Middle frontal gyrus (tissue), 1 donor: ENCODE data around the gene EXD3.
"Not testable (repeated sequence)": the region's sequence is repeated elsewhere in the genome, so short reads cannot be mapped to it uniquely, and the experiment has no call there.

Source experiments
- DNase-seq: peaks from one replicate; pipeline ENCODE4 v3.0.0-alpha.2; 2015; ENCODE audit warnings: low spot score; ENCODE audit errors: extremely low spot score

The EXD3 gene

DNA sequence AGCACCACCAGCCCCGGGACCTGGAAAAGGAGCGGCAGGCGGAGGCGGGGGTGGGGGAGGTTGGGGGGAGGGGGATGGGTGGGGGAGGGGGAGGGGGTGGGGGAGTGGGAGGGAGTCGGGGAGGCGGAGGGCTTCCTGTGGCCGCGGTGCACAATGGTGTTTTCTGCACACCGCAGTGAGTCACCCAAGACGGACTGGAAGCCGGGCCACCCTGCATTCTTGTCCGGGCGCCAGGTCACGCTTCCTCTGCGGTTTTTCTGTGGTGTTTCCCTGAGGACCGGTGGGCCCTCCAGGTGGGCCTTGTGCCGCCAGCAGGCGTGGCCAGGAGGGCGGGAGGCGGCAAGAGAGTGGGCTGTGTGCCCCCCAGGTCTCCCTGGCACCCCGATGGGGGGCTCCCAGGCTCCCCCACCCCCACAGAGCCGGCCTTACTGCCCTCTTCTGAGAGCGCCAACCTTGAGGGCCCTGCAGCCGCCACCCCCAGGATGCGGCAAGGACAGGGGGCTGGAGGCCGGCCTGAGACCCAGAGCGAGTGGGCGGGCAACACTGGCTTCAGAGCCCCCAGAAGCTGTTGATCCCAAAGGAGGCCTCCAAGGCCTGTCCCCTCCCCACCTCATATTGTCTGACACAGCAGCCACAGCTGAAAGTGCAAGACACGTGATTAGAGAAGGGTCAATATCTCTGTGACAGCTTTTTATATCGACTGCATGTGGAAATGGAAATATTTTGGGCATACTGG, 11.1 kb downstream of the EXD3 start:
- no peak for DNase-seq

DNA sequence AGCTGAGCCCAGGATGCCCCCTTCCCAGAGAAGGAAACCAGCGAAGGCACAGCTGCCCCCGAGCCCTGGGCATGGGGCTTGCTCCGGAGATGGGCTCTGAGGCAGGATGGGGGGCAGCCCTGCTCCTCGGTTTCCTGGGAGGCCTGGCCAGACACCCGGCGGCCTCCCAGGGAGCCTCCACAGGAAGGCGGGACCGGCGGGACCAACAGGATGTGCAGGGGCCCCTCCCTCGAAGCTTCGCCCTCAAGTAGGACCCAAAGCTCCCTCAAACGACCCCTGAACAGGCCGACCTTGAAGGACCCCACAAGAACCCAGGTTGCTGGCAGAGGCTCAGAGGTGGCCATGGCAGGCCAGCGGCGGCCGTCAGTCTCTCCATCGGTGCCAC, 11.7 kb downstream of the EXD3 start:
- DNase-seq: no peak

DNA sequence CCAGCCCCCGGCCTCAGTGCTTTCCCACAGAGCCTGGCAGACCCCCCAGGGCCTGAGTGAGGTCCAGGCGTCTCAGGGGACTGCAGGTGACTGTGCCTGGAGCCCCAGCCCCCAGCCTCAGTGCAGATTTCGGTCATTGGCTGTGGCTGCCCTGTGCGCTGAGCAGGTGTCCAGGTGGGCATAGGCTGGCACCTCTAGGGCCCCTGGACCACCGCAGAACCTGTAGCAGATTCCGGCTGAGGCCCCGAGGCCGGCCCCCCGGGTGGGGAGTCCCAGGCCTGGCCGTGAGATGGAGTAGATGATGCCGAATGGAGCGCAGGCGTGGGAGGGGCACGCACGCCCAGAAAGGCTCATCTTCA, 12.1 kb downstream of the EXD3 start:
- DNase-seq: no peak

DNA sequence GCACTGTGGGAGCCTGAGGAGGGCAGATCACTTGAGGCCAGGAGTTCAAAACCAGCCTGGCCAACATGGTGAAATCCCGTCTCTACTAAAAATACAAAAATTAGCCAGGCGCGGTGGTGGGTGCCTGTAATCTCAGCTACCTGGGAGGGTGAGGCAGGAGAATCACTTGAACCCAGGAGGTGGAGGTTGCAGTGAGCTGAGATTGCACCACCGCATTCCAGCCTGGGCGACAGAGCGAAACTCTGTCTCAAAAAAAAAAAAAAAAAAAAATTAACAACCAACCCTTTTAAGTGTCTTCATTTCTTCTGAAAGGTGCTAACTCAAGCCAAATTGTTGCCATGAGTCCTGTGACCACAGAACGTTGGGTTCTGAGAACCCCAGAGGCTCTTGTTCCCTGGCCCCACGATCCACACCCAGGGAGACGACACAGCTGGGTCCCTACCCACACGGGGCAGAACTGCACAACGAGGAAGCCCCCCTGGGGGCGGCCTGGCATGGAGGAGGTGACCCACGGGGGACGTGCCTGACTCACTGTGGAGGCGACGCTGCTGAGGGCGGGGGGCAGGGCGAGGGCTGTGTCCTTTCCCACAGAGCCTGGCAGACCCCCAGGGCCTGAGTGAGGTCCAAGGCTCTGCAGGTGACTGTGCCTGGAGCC, 12.6 kb downstream of the EXD3 start:
- not testable (repeated sequence) for DNase-seq

DNA sequence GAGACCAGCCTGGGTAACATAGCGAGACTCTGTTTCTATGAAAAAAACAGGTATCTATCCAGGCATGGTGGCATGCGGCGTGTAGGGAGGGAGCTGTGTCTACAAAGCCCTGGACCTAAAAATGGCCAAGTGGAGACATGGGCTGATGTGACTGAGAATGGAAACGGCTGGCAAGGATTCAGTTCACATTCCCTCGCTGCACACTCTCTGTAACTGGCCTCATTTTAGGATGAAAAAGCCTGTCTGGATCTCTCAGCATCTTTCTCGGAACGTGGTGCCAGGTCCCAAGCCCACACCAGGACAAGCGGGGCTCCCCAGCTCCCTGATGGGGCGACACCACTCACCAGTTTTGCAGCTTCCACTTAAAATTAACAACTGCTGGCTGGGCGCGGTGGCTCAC, 13.4 kb downstream of the EXD3 start:
- DNase-seq: no peak

DNA sequence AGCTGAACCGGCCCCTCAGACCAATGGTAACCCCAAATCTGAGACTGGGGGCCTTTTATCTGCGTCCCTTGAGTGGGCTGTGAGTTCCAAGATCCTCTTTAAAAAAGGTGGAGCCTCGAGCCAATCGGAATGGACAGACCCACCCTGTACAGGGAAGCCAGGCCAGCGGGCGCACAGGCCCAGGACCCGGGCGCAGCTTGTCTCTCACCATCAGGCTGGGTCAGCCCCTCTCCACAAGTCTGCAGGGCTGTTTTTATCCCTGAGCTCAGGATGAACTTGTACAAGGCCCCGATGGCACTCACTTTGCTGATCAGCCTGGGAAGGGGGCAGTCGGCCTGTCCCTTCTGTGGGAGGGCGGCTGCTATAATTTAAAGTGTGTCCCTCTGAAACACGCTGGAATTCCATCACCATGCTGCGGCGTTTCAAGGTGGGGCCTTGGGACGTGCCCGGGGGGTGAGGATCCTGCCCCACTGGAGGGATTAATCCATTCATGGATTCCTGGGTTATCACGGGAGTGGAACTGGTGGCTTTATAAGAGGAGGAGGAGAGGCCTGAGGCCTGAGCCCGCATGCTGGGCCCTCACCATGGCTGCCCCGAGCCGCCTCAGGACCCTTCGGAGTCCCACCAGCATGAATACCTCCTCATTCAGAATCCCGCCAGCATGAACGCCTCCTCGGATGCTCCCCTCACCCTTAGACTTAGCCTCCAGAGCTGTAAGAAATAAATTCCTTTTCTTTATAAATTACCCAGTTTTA, 14.1 kb downstream of the EXD3 start:
- DNase-seq: no peak

DNA sequence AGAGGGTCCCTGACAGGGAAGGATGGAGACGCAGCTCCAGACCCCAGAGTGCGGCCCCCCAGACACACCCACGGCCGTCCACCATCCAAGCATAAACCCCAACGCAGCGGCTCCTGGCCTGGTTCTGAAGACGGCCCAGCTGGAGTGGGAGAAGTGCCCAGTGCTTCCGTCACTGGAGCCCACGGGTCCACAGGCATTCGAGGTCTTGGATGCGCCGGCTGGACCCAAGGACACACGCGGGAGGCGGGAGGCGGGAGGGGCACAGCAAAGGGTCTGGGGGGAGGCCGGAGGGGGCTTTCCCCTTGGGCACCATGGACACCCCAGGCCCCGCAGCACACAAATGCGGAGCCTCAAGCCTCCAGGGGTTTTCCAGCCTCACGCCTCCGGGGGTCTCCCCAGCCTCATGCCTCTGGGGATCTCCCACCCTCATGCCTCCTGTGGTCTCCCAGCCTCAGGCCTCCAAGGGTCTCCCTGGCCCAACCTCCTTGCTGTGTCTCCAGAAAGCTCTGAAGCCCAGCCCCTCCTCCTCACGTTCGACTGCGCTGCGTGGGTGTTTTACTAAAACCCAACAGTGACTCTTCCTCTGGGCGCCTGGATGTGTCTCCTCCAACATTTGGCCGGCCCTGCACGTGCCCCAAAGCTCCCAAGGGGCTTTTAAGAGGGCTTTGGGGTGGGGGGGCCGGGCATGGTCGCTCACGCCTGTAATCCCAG, 15.2 kb downstream of the EXD3 start:
- no peak for DNase-seq

DNA sequence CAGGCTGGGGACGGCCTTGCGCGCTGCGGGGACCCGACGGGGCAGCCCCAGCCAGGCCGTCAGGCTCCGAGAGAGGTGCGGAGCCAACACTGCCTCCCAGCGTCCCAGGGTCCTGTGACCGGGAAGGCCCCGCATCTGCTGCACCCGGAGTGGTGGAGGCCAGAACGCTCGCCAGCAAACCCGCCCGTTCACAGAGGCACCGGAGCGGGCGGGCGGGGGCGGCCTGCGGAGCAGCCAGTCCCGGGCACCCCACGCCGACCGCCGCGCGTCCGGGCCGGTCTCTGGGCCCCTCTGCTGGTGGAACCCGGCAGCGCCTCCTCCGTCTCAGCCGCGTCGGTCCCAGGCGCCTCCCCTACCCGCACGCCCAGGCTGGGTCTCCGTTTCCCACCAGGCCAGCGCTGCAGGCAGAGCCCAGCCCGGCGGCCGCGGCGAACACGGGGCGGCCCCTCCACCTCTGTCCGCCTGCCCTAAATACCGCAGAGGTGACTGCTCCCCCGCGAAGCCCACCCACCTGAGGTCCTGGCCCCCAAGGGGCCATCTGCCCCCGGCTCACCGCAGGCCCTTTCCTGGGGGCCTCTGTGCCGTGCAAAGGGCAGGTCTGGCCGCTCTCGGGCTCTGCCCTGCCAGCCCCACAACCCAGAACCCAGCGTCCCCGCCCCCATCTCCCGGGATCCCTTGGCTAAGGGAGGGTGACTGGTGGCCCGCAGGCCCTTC, 15.9 kb downstream of the EXD3 start:
- peak; percentile 13 for DNase-seq

DNA sequence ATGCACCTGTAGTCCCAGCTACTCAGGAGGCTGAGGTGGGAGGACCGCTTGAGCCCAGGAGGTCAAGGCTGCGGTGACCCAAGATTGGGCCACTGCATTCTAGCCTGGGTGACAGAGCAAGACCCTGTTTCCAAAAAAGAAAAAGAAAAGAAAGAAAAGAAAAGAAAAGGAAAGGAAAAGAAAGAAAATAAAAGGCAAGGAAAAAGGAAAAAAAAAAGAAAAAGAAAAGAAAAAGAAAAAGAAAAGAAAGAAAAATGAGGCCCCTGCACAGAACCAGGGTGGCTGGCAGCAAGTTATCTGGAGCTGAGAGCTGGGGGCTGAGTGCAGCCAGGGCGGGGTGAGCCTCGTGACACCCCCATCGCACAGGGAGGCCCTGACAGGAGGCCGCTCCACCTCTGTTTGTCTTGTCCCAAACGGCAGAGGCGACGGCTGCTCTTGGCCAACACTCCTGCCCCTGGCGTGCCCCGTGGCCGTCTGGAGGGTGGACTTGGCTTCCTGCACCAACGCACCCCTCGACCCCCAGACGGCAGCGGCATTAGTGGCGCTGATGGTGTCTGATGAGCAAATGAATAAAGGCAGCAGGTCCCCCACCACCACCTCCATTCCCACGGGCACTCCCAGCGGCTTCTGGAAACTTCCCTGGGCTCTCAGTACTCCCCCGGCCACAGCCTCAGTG, 16.7 kb downstream of the EXD3 start:
- DNase-seq: no peak

DNA sequence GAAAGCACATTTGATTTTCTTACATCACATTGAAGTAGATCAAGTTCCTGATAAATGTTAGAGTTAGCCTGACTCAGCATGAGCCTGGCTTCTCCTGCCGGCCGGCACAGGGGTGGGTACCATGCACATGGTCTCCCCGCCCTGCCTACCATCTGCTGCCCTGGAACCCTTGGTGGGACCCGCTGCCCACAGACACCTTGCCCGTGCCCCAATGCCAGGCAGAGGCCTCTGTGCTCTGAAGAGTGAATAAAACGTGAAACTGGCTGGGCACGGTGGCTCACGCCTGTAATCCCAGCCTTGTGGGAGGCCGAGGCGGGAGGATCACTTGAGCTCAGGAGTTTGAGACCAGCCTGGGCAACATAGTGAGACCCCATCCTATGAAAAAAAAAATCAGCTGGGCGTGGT, 17.3 kb downstream of the EXD3 start:
- DNase-seq: no peak

DNA sequence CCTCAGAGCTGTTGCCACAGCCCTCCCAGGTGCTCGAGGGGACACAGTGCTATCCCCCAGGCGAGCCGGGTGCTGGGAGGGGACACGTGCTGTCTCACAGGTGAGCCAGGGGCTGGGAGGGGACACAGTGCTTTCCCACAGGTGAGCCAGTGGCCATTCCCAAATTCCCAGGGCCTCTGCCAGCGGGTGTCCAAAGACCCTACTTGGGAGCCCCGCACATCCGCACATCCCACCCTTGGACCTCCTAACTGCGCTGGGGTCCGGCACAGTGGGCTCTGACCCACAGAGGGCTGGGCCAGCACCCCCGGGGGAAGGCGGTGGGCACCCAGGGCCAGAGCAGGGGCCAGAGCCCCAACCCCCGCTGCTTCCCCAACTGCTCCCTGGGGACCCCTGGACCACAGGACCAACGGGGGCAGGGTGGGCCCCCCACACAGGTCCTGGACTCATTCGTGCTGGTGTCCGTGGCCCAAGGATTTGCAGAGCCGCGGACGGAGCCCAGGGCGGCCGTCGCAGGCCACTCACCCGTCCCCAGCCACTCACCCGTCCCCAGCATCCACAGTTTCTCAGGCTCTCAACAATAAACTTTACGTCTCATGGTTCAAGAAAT, 17.9 kb downstream of the EXD3 start:
- DNase-seq: no peak

DNA sequence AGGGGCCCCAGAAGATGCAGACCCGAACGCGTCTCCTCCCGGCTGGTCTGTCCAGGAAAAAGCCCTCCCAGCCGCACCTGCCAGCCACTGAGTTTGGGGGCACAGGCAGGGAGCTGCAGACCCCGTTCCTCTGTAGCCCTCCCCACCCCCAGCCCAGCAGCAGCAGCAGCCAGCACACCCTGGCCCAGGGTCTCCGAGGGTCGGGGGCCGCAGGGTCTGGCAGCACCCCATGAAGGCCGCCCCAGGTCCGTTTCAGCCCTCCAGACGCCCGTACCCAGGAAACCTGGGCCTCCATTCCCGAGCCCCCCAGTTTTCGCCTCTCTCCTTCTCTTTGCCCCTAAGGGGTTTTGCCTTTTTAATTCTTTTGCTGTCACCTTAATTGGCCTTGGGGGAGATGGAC, 19.7 kb downstream of the EXD3 start:
- no peak for DNase-seq

DNA sequence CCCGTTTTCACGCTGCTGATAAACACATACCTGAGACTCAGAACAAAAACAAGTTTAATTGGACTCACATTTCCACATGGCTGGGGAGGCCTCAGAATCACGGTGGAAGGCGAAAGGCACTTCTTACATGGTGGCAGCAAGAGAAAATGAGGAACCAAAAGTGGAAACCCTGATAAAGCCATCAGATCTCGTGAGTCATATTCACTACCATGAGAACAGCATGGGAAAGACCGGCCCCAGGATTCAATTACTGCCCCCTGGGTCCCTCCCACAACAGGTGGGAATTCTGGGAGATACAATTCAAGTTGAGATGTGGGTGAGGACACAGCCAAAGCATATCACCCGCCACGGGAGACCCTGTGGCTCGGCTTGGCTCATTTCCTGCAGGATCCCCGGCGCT, 20.2 kb downstream of the EXD3 start:
- DNase-seq: no peak

DNA sequence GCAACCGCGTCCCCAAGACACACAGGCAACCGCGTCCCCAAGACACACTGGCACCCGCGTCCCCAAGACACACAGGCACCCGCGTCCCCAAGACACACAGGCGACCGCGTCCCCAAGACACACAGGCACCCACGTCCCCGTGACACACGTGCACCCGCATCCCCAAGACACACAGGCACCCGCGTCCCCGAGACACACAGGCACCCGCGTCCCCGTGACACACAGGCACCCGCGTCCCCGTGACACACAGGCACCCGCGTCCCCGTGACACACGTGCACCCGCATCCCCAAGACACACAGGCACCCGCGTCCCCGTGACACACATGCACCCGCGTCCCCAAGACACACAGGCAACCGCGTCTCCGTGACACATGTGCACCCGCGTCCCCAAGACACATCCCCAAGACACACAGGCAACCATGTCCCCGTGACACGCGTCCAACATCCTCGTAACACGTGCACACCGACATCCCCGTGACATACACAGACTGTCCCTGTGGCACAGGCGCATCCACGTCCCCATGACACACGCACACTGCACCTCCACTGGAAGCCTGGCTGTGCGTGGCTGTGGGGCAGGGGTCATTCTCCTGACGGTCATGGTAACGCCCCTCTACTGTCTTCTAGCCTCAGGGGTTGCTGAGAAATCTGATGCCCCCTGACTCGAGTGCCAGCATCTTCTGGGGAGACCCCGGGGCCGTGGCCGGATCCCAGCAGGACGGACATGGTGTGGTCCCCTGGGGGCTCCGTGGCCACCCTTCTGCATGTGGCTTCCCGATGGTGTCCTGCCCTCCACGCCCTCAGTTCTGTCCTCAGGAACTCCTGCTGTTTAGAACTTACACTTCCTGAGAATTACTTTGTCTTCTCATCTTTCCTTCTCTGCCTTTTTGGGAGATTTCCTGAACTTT, 24.1 kb downstream of the EXD3 start:
- DNase-seq: no peak

DNA sequence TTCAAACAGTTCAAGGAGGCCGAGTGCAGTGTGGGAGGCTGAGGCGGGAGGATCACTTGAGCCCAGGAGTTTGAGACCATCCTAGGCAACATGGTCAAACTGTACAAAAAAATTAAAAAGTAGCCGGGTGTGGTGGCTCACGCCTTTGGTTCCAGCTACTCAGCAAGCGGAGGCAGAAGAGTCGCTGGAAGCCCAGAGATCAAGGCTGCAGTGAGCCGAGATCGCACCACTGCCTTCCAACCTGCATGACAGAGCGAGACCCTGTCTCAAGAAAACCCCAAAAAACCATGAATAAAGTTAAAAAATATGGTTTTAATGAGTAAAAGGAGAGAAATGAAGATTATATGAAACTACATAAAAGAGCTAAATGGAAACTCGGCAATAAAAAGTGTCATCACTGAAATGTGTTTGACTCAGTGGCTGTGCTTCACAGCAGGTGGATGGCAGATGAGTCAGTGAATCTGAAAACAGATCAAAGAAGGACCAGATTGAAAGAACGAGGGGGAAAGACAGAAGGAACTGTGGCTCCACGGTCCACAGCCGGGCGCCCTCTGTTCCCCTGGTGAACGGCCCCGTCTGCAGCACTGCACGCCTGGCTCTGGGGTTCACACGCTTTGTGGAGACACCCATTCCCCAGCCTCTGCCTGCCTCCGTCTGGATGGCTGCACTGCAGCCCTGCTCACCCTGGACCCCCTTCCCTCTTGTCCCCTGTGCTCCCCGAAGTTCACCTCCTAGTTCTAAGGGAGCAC, 25.1 kb downstream of the EXD3 start:
- no peak for DNase-seq

DNA sequence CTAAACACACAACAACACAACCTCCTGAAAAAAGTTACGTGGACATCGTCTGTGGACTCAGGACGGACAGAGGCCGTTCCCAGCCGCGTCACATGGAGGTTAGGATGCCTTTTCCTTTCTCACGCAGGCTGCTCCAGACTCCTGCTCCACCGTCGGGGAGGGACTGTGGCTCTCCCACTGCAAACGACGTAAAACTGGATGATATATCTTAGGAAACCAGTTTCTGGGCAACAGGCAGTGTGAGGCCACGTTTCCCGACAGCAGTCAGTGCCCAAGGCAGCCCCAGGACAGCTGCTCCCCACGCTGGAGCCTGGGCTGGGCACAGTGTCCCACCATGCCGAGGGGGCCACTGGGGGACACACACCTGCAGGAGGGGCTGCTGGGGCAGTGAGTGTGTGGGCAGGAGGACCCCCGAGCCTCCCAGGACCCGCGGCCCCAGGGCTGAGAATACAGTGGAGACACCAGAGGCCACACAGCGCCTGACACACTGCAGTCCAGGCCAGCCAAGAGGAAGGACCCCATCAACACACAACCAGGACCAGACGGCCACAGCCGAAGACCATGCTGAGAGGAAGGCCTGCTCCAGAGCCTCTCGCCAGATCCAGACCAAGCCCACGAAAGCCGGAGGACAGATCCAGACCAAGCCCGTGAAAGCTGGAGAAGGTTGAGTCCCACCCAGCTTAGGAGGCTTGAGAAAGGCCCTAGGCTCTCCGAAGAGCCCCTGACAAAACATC, 26.2 kb downstream of the EXD3 start:
- DNase-seq: no peak

DNA sequence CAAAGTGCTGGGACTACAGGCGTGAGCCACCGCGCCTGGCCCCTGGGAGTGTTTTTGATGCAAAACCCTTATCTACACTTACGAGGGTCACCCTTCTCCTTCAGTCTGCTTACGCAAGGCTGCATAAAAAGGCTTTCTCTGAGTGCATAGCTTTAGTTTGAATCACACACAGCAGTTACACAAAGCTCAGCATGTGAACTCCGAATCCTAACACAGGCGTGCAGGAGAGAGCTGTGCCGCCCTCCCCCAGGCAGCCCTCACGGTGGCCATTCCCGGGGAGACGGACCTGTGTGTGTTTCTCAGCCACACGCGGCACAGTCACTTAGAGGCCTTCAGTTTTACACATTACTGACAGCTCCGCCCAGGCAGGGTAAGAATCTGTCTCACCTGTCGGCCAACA, 26.7 kb downstream of the EXD3 start:
- DNase-seq: no peak

DNA sequence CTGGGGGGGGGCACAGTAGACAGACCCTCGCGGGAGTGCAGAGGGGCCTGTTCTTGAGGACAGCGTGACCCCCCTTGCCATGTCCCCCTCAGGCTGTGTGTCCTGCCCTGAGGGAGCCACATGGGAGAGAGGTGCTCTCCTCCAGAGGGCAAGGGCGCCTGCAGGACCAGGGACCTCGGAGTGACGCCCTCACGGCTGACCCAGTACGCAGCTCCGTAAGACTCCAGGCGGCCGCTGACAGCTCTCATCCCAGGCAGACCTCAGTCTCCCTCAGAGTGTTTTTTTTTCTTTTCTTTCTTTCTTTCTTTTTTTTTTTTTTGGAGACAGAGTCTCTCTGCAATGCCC, 27.3 kb downstream of the EXD3 start:
- DNase-seq: no peak
